ENCODE results near the gene NUTF2.

GRCh38 chr16:67877064-67877463 lies 30.3 kb downstream of the NUTF2 start:
- no peak for TF ChIP-seq CTCF (conservative IDR thresholded peaks at IDR 0.05)
- no peak for TF ChIP-seq ZFX (IDR thresholded peaks at IDR 0.05)
